Right lobe of liver (tissue), 6 donors: Measurements from ENCODE around the gene GALNT10. TPM values are rescaled to one million over a fixed set of nuclear protein-coding genes. Genes with fewer than 3 reads are reported as not detected.

Source experiments
- ATAC-seq, 4 donors: fragments of 200-7000 bp; cut with Tn5 transposase; one replicate each; pipeline ENCODE4 v1.9.1; 2020; ENCODE audit warnings: mild to moderate bottlenecking in 4 of 4, moderate library complexity in 4 of 4
- DNase-seq, 3 donors: peaks; one replicate each; pipeline ENCODE4 v3.0.0-alpha.2; 2020
- H3K27ac ChIP-seq, 3 donors: fragments of 200-600 bp; one replicate each; pipeline ENCODE4 v1.8.0; 2022
- H3K27me3 ChIP-seq, 2 donors: fragments of 200-600 bp; one replicate each; pipeline ENCODE4 v1.8.0; 2022
- H3K36me3 ChIP-seq, 4 donors: fragments of 200-600 bp; sonication (generic) in 1 of 4; one replicate each; pipeline versions ENCODE4 v1.5.1 to v1.8.0; 2017 to 2022; ENCODE audit warnings: control low read depth in 1 of 4
- H3K4me1 ChIP-seq, 4 donors: fragments of 200-600 bp; sonication (generic) in 1 of 4; one replicate each; pipeline versions ENCODE4 v1.5.1 to v1.8.0; 2017 to 2022; ENCODE audit warnings: control low read depth in 1 of 4
- H3K4me3 ChIP-seq, 3 donors: fragments of 200-600 bp; one replicate each; pipeline ENCODE4 v1.8.0; 2022
- H3K9me3 ChIP-seq, 4 donors: fragments of 200-600 bp; sonication (generic) in 1 of 4; one replicate each; pipeline versions ENCODE4 v1.5.1 to v1.8.0; 2017 to 2022; ENCODE audit warnings: control low read depth in 1 of 4
- POLR2A ChIP-seq: fragments of 450-650 bp; IDR thresholded peaks from one replicate; pipeline ENCODE4 v1.6.1; 2017; ENCODE audit warnings: antibody characterized with exemption, mild to moderate bottlenecking
- WGBS: methylation state at CpG from one replicate; pipeline ENCODE4 v1.1.6; 2018; ENCODE audit warnings: low coverage, low lambda C conversion rate; ENCODE audit not compliant: insufficient coverage; ENCODE audit errors: missing lambda C conversion rate; 5-methylcytosine and 5-hydroxymethylcytosine counted together
- intact Hi-C, 2 donors: fragments of 100-400 bp; cut with DNase I; formaldehyde crosslinking; loops; one replicate each; pipeline versions ENCODE4 v1.11.2 to v1.14.1; 2022
- total RNA-seq, 6 experiments: library from RNA; depleted of rRNA in 2 of 6; stranded (reverse); fragments of >200 nt in 2 of 6; fragmentation: NEBNext Ultra II Directional in 3 of 6; extraction: Animal tissue kit (Norgen Biotek cat#: 25700) in 3 of 6; gene quantifications; one replicate each; pipeline versions ENCODE4 v1.1.0 to v1.2.4, GENCODE V29; 2016 to 2023
- TF ChIP-seq, protein P1 (sequence below), 4 donors: fragments of 200-600 bp in 3 of 4; fragments of 450-650 bp in 1 of 4; IDR thresholded peaks; one replicate each; pipeline versions ENCODE4 v1.5.1 to v1.8.0; 2016 to 2022; ENCODE audit warnings: antibody characterized with exemption in 4 of 4, mild to moderate bottlenecking in 2 of 4
- donor health status: DM: no; HTN: yes; CAD: no.
- donor health status: DM: no; HTN: no; CAD: no.
- donor health status: DM: no; HTN: no; CAD: no.
- donor health status: DM: no; HTN: yes; CAD: no.
- donor health status: DM: no; HTN: yes; CAD: no.

GALNT10 gene
- total RNA-seq, 6 experiments from 2014 or later: 4.0 to 9.7 (median 7.1) TPM

DNA sequence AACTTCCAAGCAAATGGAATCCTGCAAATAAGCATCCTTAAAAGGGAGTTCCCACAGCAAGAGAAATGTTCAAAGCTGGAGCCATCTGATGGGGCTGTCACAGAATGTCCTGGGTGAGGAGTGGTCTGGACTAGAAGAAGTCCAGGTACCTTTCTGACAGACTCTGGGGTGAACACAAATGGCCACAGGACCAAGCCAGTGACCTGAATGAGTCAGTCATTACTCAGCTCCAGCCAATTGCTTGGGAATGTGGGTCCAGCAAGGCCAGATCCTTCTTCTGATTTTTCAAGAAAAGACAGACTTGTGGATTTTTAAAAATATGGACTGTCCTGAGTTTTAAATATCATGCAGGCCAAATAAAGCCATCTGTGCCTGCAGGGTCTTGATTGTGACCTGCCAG is 30.1 kb downstream of the GALNT10 start:
- no peak overlapping the region for H3K27ac ChIP-seq
- TF ChIP-seq, protein P1, sequence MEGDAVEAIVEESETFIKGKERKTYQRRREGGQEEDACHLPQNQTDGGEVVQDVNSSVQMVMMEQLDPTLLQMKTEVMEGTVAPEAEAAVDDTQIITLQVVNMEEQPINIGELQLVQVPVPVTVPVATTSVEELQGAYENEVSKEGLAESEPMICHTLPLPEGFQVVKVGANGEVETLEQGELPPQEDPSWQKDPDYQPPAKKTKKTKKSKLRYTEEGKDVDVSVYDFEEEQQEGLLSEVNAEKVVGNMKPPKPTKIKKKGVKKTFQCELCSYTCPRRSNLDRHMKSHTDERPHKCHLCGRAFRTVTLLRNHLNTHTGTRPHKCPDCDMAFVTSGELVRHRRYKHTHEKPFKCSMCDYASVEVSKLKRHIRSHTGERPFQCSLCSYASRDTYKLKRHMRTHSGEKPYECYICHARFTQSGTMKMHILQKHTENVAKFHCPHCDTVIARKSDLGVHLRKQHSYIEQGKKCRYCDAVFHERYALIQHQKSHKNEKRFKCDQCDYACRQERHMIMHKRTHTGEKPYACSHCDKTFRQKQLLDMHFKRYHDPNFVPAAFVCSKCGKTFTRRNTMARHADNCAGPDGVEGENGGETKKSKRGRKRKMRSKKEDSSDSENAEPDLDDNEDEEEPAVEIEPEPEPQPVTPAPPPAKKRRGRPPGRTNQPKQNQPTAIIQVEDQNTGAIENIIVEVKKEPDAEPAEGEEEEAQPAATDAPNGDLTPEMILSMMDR (IDR thresholded peaks at IDR 0.05): no peak
- ATAC-seq: no peak
- no peak for DNase-seq
- H3K4me3 ChIP-seq: no peak overlapping the region
- H3K27me3 ChIP-seq: no peaks in the 10 kb centered on the region
- intact Hi-C loops: no loop called here
- H3K9me3 ChIP-seq: no peaks in the 10 kb centered on the region
- no peaks in the 10 kb centered on the region for H3K36me3 ChIP-seq
- no peaks in the 10 kb centered on the region for H3K4me1 ChIP-seq

DNA sequence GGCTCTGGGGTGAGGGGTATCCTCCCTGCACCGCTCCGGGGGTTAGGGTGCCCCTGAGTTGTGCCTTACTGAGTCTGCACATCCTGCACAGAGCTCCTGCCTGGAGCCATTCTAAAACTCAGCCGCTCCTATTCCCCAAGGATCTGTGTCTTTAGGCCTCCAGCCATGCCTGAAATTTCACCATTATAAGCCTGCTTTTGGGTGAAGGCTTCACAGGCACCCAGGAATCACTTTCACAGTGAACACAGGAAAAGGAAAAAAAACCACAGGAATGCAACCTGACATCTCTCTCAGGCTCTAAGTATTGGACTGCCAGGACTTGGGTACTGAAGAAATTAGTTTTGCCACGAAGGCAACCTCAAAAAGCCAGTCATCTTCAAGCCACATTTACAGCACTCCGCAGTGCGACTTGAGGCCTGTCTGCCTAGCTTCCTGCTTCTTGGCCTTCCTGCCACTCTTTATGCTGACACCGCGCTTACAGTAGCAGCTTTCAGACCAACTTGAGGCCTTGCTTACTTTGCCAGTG is 30.9 kb downstream of the GALNT10 start:
- H3K36me3 ChIP-seq: no peaks in the 10 kb centered on the region
- peak; percentile 72 to 88 (median 82) for ATAC-seq
- H3K27me3 ChIP-seq: no peaks in the 10 kb centered on the region
- no peak overlapping the region for H3K4me3 ChIP-seq
- no peaks in the 10 kb centered on the region for H3K4me1 ChIP-seq
- 50% methylated on average over 5 of the region's 8 CpGs for WGBS
- H3K27ac ChIP-seq: peak overlapping the region in 1 of 3 donors; percentile 39
- TF ChIP-seq, protein P1 (IDR thresholded peaks at IDR 0.05): no peak
- no peak for TF ChIP-seq POLR2A
- intact Hi-C loops: no loop called here
- no peak for DNase-seq
- no peaks in the 10 kb centered on the region for H3K9me3 ChIP-seq

DNA sequence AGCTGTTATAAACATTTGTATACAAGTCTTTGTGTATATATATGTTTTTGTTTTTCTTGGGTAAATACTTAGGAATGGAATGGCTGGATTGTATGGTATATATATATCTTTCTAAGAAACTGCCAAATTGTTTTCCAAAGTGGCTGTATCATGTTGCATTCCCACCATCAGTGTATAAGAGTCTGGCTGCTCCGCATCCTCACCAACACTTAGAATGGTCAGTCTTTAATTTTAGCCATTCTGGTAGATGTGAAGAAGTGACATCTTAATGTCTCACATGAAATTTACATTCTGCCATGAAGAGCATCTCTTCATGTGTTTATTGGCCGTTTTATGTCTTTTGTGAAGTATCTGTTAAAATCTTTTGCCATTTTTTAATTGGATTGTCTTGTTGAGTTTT is 31.9 kb downstream of the GALNT10 start:
- WGBS: 77% methylated on average over 2 of the region's 2 CpGs
- TF ChIP-seq, protein P1 (IDR thresholded peaks at IDR 0.05): no peak
- TF ChIP-seq POLR2A: no peak
- intact Hi-C loops: no loop called here
- no peaks in the 10 kb centered on the region for H3K36me3 ChIP-seq
- no peaks in the 10 kb centered on the region for H3K27me3 ChIP-seq
- H3K4me3 ChIP-seq: no peak overlapping the region
- no peaks in the 10 kb centered on the region for H3K9me3 ChIP-seq
- DNase-seq (no peak), ATAC-seq (no peak)
- H3K27ac ChIP-seq: no peak overlapping the region
- no peaks in the 10 kb centered on the region for H3K4me1 ChIP-seq

DNA sequence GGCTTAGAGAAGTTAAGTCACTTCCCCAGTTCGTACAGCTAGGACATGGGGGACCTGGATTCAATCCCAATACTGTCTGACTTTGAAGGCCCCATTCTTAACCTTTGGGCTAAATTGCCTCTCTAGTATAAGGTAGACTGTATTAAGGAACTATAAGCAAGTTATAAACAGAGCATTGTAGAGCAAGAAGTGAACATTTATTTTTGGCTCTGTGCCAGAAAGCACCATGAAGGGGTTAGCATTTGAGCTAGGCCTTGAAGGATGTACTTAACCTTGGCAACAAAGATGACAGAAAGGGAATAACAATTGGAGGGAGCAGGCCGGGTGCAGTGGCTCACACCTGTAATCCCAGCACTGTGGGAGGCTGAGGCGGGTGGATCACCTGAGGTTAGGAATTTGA is 32.8 kb downstream of the GALNT10 start:
- Histone ChIP-seq H3K9me3 (no peaks in the 10 kb centered on the region), H3K4me1 (no peaks in the 10 kb centered on the region), H3K27ac (no peak overlapping the region), H3K36me3 (no peaks in the 10 kb centered on the region), H3K27me3 (no peaks in the 10 kb centered on the region), H3K4me3 (no peak overlapping the region)
- intact Hi-C loops: no loop called here
- DNase-seq (no peak), ATAC-seq (no peak)
- TF ChIP-seq POLR2A: no peak
- TF ChIP-seq, protein P1 (IDR thresholded peaks at IDR 0.05): no peak
- WGBS: 75% methylated on average over 3 of the region's 3 CpGs

DNA sequence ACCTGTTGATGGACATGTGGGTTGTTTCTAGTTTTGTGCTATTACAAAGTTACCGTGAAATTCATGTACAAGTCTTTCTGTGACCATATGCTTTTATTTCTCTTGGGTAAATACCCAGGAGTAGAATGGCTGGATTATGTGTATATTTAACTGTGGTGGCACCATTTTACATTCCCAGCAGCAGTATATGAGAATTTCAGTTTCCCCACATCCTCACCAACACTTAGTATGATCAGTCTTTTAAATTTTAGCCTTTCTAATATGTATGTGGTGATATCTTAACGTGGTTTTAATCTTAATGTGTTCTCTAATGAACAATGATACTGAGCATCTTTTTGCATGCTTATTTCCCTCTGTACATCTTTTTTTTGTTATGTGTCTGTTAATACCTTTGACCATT is 36.6 kb downstream of the GALNT10 start:
- intact Hi-C loops: no loop called here
- no peak for TF ChIP-seq POLR2A
- TF ChIP-seq, protein P1 (IDR thresholded peaks at IDR 0.05): no peak
- H3K27ac ChIP-seq: no peak overlapping the region
- H3K4me1 ChIP-seq: no peaks in the 10 kb centered on the region
- no peak overlapping the region for H3K4me3 ChIP-seq
- H3K36me3 ChIP-seq: no peaks in the 10 kb centered on the region
- no peaks in the 10 kb centered on the region for H3K9me3 ChIP-seq
- WGBS: 64% methylated on average over 2 of the region's 2 CpGs
- no peak for DNase-seq
- H3K27me3 ChIP-seq: no peaks in the 10 kb centered on the region
- ATAC-seq: no peak
